ENCODE measurements around the gene KLHDC3. TPM values are rescaled to one million over a fixed set of nuclear protein-coding genes. Genes with fewer than 3 reads are reported as not detected.

KLHDC3 gene
- total and polyA plus RNA-seq, 2 donors (not counting 3 experiments of a cell fraction or from before 2014, with no cell fraction given): 84.8 to 120 TPM

DNA sequence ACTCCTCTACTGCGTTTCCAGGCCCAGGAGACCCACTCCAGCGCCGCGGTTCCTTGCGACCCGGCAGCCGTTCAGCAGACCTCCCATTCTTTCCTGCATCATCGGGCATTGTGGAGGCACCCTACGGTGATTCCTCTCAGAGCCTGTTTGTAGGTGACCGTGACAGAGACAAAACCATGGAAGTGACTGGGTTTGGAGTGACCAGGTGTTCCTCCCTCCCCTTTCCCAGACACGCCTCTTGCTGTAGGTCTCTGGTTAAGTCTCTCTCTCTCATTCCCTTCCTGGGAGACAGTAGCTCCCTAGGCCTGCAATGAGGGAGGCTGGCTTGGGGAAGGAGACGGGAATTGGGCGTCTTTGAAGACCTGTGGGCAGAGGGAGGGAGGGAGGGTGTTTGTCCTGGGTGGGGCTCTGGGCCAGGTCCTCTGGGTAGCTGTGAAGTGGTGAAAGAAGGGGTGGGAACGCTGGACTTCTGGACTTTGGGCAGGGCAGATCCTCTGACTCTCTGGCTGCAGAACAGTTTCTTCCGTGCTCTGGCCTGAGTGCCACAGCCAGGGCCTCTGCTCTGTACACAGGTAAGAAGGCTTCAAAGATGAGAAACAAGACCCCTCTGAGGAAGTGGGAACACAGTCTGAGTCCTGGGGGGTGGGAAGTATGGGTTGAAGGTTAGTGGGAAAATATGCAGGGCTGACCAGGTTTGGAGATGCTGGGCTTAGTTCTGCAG is 46.1 kb downstream of the KLHDC3 start:
- H2AFZ ChIP-seq (ENCODE audit: low read depth, low read length): peak overlapping the region; percentile 94
- FAIRE-seq (no peak), DNase-seq (ENCODE audit: low read depth, low spot score) (no peak)
- TF ChIP-seq, protein P1, sequence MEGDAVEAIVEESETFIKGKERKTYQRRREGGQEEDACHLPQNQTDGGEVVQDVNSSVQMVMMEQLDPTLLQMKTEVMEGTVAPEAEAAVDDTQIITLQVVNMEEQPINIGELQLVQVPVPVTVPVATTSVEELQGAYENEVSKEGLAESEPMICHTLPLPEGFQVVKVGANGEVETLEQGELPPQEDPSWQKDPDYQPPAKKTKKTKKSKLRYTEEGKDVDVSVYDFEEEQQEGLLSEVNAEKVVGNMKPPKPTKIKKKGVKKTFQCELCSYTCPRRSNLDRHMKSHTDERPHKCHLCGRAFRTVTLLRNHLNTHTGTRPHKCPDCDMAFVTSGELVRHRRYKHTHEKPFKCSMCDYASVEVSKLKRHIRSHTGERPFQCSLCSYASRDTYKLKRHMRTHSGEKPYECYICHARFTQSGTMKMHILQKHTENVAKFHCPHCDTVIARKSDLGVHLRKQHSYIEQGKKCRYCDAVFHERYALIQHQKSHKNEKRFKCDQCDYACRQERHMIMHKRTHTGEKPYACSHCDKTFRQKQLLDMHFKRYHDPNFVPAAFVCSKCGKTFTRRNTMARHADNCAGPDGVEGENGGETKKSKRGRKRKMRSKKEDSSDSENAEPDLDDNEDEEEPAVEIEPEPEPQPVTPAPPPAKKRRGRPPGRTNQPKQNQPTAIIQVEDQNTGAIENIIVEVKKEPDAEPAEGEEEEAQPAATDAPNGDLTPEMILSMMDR (IDR thresholded peaks at IDR 0.05; ENCODE audit: extremely low read depth in 1 of 2, insufficient read depth in 1 of 2, low read depth in 1 of 2, low read length in 2 of 2): no peak
- TF ChIP-seq, protein P2, sequence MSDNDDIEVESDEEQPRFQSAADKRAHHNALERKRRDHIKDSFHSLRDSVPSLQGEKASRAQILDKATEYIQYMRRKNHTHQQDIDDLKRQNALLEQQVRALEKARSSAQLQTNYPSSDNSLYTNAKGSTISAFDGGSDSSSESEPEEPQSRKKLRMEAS (IDR thresholded peaks at IDR 0.05; ENCODE audit: insufficient read depth, insufficient read length): no peak
- no peak for TF ChIP-seq POLR2A (IDR thresholded peaks at IDR 0.05; ENCODE audit: low read depth, low read length)
- no peak for TF ChIP-seq POLR2AphosphoS5 (IDR thresholded peaks at IDR 0.05; ENCODE audit: insufficient read depth, low read depth, low read length)
- TF ChIP-seq JUN (IDR thresholded peaks at IDR 0.05; ENCODE audit: borderline replicate concordance, insufficient read depth, insufficient read length, low read depth): no peak
- no peak for TF ChIP-seq GATA2 (IDR thresholded peaks at IDR 0.05; ENCODE audit: insufficient read depth, insufficient read length, low read depth, low read length)
- TF ChIP-seq FOS (IDR thresholded peaks at IDR 0.05; ENCODE audit: borderline replicate concordance, insufficient read depth, low read length): no peak
- H3K36me3 ChIP-seq (ENCODE audit: control insufficient read depth in 2 of 2, extremely low read depth in 1 of 2, insufficient read depth in 2 of 2, low read length in 2 of 2): no peaks in the 10 kb centered on the region
- no peaks in the 10 kb centered on the region for H3K9me3 ChIP-seq (replicated peaks; ENCODE audit: control insufficient read depth, insufficient read depth, low read length)
- H3K4me3 ChIP-seq (replicated peaks in 1 of 3; ENCODE audit: insufficient read depth in 1 of 3, low read depth in 1 of 3, low read length in 3 of 3): peak overlapping the region; percentile 68 to 96 (median 94)
- H3K4me2 ChIP-seq (ENCODE audit: insufficient read depth, low read length): peak overlapping the region; percentile 92
- dilution Hi-C loops (cut with MboI; ENCODE audit: extremely low pct_ligation_motif_present, low sequenced_read_pairs) (no loop called here), intact Hi-C loops (cut with micrococcal nuclease) (no loop called here)
- H3K27me3 ChIP-seq (ENCODE audit: control insufficient read depth in 2 of 2, insufficient read depth in 2 of 2, low read length in 2 of 2): no peaks in the 10 kb centered on the region
- peak overlapping the region; percentile 69 for H3K9ac ChIP-seq (replicated peaks; ENCODE audit: extremely low read depth, insufficient read depth, low read length)
- ChIA-PET CTCF (interaction anchor here (0.6 to 1.8 kb wide), 6 partner anchors 17 to 110 kb away, joined by 3 to 8 read pairs (median 4); partner anchors contain the start of gene PEX6), POLR2A (interaction anchor here (1.1 to 1.5 kb wide), 2 partner anchors 46 to 76 kb away, joined by 3 to 9 read pairs; partner anchors contain the start of genes KLHDC3, MEA1 and PPP2R5D)
- H3K79me2 ChIP-seq (ENCODE audit: control insufficient read depth, insufficient read depth, low read length): peaks cover 12% of the 10 kb centered on the region
- peak overlapping the region; percentile 91 for H3K27ac ChIP-seq (ENCODE audit: insufficient read depth, low read depth, low read length)
- no TSS peak for BruUV-seq (replicated peaks)
- peaks cover 15% of the 10 kb centered on the region for H3K4me1 ChIP-seq (ENCODE audit: control insufficient read depth, extremely low read depth, insufficient read depth, low read length)
- no peaks in the 10 kb centered on the region for H4K20me1 ChIP-seq (replicated peaks; ENCODE audit: control insufficient read depth, extremely low read depth, insufficient read depth, low read length)
- H3K9me1 ChIP-seq (replicated peaks; ENCODE audit: control insufficient read depth, extremely low read depth, insufficient read depth, low read length): no peaks in the 10 kb centered on the region
